Measurements from ENCODE around the gene COLEC12.
"Not testable (repeated sequence)": the region's sequence is repeated elsewhere in the genome, so short reads cannot be mapped to it uniquely, and the experiment has no call there.

The COLEC12 gene

GRCh38 chr18:413233-413632 is 87.3 kb downstream of the COLEC12 start:
- peak; percentile 60 for DNase-seq (ENCODE audit: low read depth)

GRCh38 chr18:410047-410455 is 90.5 kb downstream of the COLEC12 start:
- DNase-seq (ENCODE audit: low read depth): no peak

DNA sequence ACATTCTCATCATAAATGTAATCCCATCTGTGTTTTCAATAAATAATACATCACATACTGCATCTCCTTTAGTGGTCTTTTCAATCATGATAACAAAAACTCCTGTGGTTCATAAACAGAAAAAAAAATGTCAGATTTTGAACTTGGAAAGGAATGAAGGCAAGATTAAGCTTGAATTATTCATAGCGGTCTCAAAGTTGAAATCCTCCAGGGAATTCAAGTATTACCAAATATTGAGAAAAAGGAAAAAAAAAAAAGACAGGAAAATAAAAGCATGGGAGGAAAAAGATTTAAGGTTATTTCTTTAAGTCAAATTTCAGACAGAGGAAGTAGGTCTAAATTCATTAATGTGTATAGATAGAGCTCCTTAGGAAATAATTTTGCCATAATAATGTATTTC is 92.1 kb downstream of the COLEC12 start:
- no peak for DNase-seq (ENCODE audit: low read depth)

DNA sequence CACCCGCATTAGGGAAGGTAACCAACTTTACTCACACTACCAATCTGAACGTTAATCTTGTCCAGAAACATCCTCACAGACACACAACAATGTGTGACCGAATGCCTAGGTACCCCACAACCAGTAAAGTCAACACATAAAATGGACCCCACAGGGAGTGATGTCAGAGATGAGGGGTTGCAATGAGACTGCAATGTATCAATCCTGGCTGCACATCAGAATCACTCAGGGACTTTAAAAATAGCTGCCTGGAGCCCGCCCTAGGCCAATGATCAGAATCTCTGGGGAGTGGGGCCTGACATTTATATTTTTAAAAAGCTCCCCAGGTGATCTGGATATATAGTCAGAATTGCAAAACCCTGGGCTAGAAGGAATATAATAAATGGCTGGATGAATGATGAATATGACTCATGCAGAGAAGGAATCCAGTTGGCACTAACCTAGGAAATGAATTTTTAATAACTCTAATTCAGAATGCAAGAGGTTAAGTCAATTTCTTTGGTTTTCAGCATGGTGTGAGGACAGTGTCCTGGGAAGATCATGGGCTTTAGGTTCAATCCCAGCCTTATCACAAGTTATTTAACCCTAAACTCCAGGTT is 92.8 kb downstream of the COLEC12 start:
- no peak for DNase-seq (ENCODE audit: low read depth)

- DNase-seq (ENCODE audit: low read depth): no peak
These were observed 93.3 kb downstream of the COLEC12 start for GRCh38 chr18:407191-407590.

DNA sequence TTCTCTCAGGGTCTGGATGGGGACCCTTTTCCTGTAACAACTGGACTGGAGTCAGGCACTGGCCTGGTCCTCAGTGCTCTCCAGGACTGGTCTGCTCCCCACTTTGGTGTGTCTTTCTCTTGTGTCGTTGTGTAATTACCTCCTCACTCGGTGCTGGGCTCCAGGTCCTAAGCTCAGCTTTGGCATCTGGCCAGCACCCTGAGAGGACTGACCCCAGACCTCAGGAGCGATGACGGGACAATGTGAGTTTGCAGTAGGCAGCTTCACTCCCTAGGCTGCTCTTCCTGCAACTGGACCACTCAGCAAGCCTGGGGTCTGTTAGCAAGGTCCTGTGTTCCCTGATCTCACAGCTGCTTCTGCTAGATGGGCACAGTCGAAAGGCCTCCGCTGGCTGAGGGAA is 93.8 kb downstream of the COLEC12 start:
- DNase-seq (ENCODE audit: low read depth): no peak

GRCh38 chr18:405006-405405 is 95.5 kb downstream of the COLEC12 start:
- not testable (repeated sequence) for DNase-seq (ENCODE audit: low read depth)

- no peak for DNase-seq (ENCODE audit: low read depth)
These were observed 96.4 kb downstream of the COLEC12 start for GRCh38 chr18:404061-404636.

DNA sequence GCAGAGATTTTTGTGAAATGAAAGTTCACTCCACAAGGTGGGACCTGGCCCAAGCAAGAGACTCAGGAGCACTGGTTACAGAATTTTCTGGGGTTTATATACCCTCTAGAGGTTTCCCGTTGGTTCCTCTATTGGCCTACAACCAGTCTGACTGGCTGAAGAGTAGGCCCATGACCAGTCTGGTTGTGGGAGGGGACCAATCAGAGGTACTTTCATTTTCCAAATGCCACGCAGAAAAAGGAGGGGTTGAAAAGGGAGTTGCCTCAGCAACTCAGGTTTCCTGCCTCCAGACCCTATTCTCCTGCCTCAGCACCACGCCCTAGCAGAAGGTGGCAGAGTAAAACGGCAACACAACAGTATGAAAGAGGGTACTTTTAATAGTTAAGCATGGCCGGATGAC is 98.4 kb downstream of the COLEC12 start:
- DNase-seq (ENCODE audit: low read depth): no peak

- DNase-seq (ENCODE audit: low read depth): peak; percentile 97
These were observed 100.0 kb downstream of the COLEC12 start for GRCh38 chr18:400456-400855.

DNA sequence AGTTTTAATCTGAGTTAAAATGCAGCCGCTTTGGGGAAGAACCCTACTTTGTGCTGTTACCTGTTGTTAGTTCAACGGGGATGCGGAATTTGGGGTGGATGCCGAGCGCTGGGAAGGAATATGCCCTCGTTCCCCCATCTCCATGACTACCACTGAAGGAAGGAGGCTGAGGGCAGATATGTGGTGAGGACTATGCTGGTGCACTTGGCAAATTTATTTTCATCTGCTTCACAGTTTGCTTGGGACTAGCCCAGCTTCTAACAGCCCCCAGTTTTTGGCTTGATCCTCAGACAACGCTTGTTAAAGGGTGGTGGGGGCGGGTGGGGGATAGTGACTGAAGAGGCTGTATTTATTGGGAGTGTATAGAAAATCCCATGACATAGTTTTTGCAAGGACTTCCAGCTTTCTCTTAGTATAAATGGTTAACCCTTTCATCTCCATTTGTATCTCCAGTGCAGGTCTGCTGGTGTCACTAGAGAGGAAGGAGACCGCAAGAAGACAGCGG is 100.8 kb downstream of the COLEC12 start:
- DNase-seq (ENCODE audit: low read depth): no peak

DNA sequence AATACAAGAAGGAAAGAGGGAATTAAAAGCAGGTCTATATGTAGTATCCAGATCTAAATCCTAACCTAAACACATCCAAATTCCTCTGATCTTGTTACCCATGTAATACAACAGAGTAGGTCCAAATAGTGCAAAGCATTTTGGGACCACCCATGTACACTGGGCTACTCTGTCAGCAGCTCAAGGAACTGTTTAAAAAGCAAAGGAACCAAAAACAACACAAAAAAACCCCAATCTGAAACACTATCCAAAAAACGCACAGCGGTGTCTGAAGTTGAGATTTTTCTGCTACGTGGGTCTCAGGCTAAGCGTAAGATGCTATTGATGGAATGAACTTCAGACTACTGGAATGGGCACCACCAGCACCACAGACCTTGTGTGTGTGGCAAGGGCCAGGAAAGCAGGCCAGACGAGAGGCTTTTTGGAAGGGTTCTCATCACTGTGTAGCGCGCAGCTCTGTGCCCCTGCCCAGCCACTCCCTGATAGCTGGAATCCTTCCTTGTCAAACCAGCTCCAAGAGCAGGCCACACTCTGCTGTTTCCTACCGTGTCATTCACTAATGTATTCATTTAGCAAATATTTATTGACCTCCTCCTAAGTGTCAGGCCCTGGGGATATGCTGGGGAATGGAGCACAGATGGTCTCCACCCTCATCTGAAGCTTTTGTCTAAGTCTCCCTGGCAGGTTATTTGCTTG is 101.4 kb downstream of the COLEC12 start:
- DNase-seq (ENCODE audit: low read depth): peak; percentile 47

GRCh38 chr18:396556-396955 is 103.9 kb downstream of the COLEC12 start:
- DNase-seq (ENCODE audit: low read depth): no peak

GRCh38 chr18:396251-396555 is 104.3 kb downstream of the COLEC12 start:
- no peak for DNase-seq (ENCODE audit: low read depth)

DNA sequence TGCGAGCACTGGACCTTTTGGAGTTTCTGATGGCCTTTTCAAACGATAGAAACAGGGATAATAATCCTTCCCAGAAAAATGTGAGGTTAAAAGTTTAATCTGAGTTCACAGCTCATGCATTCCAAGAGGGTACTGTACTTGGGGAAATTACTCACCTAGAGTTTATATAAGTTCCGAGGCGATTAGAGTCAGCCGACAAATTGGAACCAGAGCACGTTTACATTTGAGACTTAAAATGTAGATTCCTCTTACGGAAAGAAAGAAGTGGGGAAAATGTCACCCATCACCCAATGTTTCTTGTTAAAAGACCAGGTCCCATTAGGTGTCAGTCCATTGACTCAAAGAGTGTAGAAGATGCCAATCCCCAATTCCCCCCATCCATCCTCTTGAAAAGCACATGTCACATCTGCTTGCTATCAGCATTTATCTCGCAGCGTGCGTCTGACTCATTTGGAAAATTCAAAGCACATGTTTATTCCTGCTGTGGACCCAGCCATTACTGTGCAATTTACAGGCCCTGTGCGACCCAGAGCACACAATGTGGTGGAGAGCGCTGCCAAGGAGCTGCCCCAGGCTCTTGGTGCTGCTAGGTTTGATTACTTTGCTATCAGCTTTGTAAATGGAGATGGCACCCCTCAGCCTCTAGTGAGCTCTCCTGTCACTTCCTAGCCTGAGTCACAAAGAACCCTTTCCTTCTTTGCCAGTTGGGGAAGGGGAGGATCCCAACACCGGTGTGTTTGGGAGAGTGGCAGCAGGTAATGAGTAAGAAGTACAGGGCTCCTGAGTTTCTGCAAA is 104.8 kb downstream of the COLEC12 start:
- peak; percentile 96 for DNase-seq (ENCODE audit: low read depth)

GRCh38 chr18:394987-395362 is 105.5 kb downstream of the COLEC12 start:
- peak; percentile 94 for DNase-seq (ENCODE audit: low read depth)

DNA sequence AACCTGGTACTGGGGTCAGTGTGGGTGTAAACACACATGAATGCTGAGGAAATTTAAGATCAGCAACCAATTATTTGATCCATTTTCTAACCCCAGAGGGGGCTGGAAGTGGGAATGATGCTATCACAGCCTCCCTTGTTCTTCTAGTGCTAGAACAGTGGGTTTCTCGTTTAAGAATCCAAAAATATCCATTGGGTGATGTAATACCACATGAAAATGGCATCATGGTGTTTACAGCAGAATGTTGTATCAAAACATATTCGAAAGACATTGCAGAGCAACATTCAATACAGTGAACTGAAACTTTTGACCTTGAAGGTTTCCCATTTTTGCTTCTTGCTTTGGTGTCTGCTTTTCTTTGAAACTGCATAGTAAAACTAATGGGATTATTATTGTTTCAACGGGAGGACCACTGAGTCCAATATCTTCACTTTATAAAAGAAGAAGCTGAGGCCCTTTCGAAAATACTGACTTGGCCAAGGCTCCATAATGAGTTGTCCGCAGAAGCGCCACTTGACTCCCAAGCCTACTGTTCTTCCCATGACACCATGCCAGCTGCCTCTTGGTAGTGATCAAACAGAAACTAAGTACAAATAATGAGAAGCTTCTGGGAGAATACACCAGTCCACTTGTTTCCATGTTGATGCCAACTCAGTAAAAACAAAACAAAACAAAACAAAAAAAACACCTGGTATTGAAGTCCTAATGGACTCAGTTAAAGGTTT is 106.1 kb downstream of the COLEC12 start:
- DNase-seq (ENCODE audit: low read depth): no peak

- no peak for DNase-seq (ENCODE audit: low read depth)
These were observed 106.9 kb downstream of the COLEC12 start for GRCh38 chr18:393574-393957.

DNA sequence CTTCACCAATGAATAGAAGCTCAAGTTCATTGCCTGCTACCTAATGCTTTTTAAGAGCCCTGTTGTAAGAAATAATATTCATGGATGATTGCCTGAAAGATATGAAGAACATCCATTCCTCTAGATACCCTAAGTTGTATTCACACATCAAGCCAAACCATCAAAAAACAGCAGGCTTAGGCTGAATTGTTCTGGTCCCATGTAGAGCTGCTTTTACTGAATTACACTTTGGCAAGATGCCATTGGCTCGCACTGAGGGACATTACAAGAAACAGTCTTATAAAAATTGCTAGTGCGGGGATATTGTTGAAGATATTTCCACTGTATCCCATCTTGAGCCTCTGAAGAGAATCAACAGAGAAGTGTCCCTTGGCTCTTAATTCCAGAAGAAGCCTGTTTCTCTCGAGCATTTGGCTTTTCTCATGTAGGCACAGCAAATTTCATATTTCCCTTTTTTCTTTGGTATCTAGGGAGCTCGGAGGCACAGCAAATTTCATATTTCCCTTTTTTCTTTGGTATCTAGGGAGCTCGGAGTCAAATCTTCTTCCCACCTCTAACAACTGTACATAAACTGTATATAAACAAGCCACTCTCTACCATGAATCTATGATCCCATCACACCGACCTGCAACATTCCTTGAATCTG is 107.5 kb downstream of the COLEC12 start:
- peak; percentile 16 for DNase-seq (ENCODE audit: low read depth)

DNA sequence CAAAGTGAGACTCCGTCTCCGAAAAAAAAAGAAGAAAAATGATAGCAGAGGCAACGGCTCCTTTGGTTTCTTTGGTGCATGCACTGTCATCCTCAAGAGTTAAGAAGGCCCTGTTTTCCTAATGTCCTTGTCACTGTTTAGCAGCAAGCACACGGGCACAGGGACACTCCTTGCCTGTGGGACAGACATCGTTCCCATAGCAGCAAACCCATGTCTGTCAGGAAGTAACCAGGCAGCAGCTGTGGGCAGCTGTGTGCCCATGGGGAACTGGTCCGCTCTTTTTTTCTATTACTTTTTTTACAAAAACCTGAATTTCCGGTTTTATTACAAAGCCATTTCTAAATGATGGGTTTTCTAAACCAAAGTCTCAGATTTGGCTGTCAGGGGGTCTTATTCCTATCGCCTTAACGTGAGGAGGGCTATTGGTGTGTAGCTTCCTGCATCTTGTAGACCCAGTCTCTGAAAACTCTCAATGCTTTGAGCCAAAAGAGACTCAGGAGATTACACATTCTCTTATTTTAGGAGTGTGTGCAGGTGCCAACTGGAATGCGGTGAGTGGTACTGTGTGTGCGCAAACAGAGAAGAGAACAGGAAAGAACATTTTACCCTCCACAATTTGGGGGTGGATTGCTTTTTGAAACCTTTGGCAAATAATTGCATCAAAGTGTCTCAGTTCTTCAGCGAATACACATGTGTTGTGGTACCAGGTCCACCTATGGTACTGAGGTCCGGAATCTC is 109.6 kb downstream of the COLEC12 start:
- no peak for DNase-seq (ENCODE audit: low read depth)
